ENCODE results near the gene SPEM2. TPM values are rescaled to one million over a fixed set of nuclear protein-coding genes. Genes with fewer than 3 reads are reported as not detected.

SPEM2 gene
- total and polyA plus RNA-seq, 5 donors from 2014 or later, result not detected

DNA sequence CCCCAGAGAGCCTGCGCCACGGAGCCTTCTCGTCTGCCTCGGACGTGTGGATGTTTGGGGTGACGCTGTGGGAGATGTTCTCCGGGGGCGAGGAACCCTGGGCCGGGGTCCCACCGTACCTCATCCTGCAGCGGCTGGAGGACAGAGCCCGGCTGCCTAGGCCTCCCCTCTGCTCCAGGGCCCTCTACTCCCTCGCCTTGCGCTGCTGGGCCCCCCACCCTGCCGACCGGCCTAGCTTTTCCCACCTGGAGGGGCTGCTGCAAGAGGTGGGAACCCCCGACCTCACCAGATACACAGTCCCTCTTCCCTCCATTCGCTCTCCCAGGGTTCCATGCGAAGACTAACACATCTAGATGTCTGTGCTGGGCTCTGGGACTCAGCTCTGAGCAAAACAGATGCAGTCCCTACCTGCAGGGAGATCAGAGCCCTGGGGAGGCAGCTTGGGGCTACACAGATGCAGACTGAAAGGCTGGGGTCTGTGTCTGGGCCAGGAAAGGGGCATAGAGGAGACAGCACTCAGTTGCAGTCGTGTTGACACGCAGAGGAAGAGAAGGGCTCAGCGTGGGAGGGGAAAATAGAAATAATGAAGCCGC, 40.8 kb upstream of the SPEM2 start:
- ATAC-seq (ENCODE audit: low read depth in 2 of 2) (no peak), DNase-seq (no peak)
- H3K4me1 ChIP-seq (ENCODE audit: control insufficient read depth, insufficient read depth, low read length, poor library complexity, severe bottlenecking), result peaks cover 20% of the 10 kb centered on the region
- H3K27ac ChIP-seq (ENCODE audit: insufficient read depth, low read length, poor library complexity, severe bottlenecking), result peak overlapping the region; percentile 85
- H3K27me3 ChIP-seq (ENCODE audit: control insufficient read depth, insufficient read depth, low read length), result peaks cover 14% of the 10 kb centered on the region
- peaks cover 18% of the 10 kb centered on the region for H3K27me3 Mint-ChIP-seq
- peak overlapping the region; percentile 78 to 88 (median 84) for H3K4me3 Mint-ChIP-seq
- H3K27ac Mint-ChIP-seq, result peak overlapping the region; percentile 81 to 91 (median 88)
- H3K9me3 Mint-ChIP-seq, result peaks cover 0 to 1% (median 0%) of the 10 kb centered on the region in 7 donors
- H3K9me3 ChIP-seq (ENCODE audit: control insufficient read depth in 2 of 2, low read length in 2 of 2), result no peaks in the 10 kb centered on the region
- H3K4me3 ChIP-seq (ENCODE audit: low read depth, low read length), result peak overlapping the region; percentile 37
- H3K36me3 ChIP-seq (ENCODE audit: control insufficient read depth, insufficient read depth, low read length), result peaks cover 16% of the 10 kb centered on the region
- H3K4me1 Mint-ChIP-seq, result peaks cover 2 to 39% (median 9%) of the 10 kb centered on the region in 4 donors
- peaks cover 4% of the 10 kb centered on the region for H3K36me3 Mint-ChIP-seq

DNA sequence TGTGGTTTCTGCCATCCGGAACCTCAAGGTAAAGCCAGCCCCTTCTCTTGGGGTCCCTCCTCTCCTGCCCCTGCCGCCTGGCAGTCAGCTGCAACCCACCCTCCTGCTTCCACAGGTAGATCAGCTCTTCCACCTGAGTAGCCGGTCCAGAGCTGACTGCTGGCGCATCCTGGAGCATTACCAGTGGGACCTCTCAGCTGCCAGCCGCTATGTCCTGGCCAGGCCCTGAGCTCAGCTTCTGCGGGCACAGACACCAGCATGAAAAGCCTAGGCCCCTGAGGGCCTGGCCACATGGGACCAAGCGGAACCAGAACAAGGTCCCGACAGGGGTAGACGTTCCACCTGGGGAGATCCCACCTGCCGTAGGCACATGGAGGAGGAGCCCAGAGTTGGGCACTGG, 36.6 kb upstream of the SPEM2 start:
- Histone ChIP-seq H3K4me3 (ENCODE audit: low read depth, low read length) (no peak overlapping the region), H3K27me3 (ENCODE audit: control insufficient read depth, insufficient read depth, low read length) (no peaks in the 10 kb centered on the region), H3K27ac (ENCODE audit: insufficient read depth, low read length, poor library complexity, severe bottlenecking) (no peak overlapping the region), H3K36me3 (ENCODE audit: control insufficient read depth, insufficient read depth, low read length) (peaks cover 44% of the 10 kb centered on the region), H3K9me3 (ENCODE audit: control insufficient read depth in 2 of 2, low read length in 2 of 2) (no peaks in the 10 kb centered on the region), H3K4me1 (ENCODE audit: control insufficient read depth, insufficient read depth, low read length, poor library complexity, severe bottlenecking) (peaks cover 49% of the 10 kb centered on the region)
- H3K4me3 Mint-ChIP-seq, result no peak overlapping the region
- peaks cover 4 to 49% (median 19%) of the 10 kb centered on the region in 4 donors for H3K4me1 Mint-ChIP-seq
- H3K9me3 Mint-ChIP-seq, result no peaks in the 10 kb centered on the region
- H3K36me3 Mint-ChIP-seq, result peaks cover 17% of the 10 kb centered on the region
- DNase-seq (no peak), ATAC-seq (ENCODE audit: low read depth in 2 of 2) (no peak)
- H3K27ac Mint-ChIP-seq, result no peak overlapping the region
- H3K27me3 Mint-ChIP-seq, result peaks cover 5% of the 10 kb centered on the region

DNA sequence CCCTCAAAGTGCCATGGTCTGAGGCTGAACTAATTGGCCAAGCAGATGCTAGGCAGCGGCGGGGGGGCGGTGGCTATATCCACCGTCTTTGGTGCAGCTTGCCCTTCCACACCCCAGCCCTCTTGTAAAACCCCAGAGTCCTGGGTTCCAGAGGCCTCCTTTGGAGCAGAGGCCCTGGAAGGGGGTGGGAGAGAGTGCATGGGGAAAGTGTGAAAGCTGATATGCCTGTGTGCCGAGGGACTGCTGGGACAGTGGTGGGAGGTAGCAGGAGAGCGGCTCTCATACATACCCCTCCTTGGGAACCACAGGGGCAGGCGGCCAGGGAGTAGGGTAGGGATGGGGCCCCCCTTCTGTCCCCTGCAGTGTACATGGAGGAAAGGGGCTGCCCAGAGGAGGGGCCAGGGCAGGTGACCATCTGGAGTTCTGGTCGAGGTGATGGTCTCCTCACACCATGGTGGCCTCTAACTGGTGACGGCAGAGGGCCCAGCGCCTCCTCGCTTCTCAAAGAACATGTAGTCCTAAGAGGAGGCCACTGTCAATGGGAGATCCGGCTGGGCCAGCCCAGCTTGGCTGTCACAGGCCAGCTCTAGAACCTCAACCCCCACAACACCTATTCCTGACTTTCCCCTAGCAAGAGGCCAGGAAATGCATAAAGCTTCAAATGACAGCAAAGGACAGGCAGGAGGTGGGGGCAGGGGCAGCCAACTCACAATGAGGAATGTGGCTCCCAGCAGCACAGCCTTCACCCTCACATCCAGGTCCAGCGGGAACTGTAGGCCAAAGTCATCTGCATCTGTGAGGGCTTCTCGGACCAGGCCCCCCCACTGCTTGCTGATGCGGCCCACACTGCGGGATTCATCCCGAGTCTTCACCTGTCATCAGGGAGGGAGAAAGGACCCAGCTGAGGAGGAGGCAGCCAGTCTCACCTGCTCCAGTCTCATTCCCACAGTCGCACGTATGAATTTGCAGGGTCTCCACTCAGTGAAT, 35.2 kb upstream of the SPEM2 start:
- Mint-ChIP-seq H3K27me3 (peaks cover 5% of the 10 kb centered on the region), H3K9me3 (no peaks in the 10 kb centered on the region), H3K27ac (no peak overlapping the region), H3K36me3 (peaks cover 17% of the 10 kb centered on the region), H3K4me3 (peak overlapping the region in 2 of 4 donors; percentile 38 to 80), H3K4me1 (peaks cover 3 to 49% (median 19%) of the 10 kb centered on the region in 4 donors)
- no peak for DNase-seq
- H3K27ac ChIP-seq (ENCODE audit: insufficient read depth, low read length, poor library complexity, severe bottlenecking), result no peak overlapping the region
- no peak for ATAC-seq (ENCODE audit: low read depth in 2 of 2)
- peaks cover 45% of the 10 kb centered on the region for H3K4me1 ChIP-seq (ENCODE audit: control insufficient read depth, insufficient read depth, low read length, poor library complexity, severe bottlenecking)
- peaks cover 44% of the 10 kb centered on the region for H3K36me3 ChIP-seq (ENCODE audit: control insufficient read depth, insufficient read depth, low read length)
- H3K4me3 ChIP-seq (ENCODE audit: low read depth, low read length), result no peak overlapping the region
- no peaks in the 10 kb centered on the region for H3K27me3 ChIP-seq (ENCODE audit: control insufficient read depth, insufficient read depth, low read length)
- H3K9me3 ChIP-seq (ENCODE audit: control insufficient read depth in 2 of 2, low read length in 2 of 2), result no peaks in the 10 kb centered on the region

DNA sequence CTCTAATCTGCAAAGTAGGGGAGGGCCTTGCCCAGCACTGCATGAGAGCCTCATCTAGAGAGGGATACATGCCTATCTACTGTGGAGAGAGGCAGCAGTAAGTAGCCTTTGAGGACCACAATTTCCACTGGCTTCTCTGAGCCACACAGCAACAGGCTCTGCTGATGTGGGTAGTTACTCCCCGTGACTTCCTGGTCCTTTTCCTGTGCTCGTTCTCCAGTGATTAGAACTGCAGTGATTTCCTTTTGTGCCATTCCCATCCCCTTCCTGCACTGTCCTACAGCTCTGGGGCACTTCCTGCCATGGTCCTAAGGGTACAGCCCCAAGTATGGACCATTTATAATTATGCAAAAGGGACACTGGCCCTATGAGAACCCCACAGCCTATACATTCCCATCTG, 34.1 kb upstream of the SPEM2 start:
- ATAC-seq (ENCODE audit: low read depth in 2 of 2) (no peak), DNase-seq (no peak)
- Histone ChIP-seq H3K4me1 (ENCODE audit: control insufficient read depth, insufficient read depth, low read length, poor library complexity, severe bottlenecking) (peaks cover 46% of the 10 kb centered on the region), H3K27me3 (ENCODE audit: control insufficient read depth, insufficient read depth, low read length) (no peaks in the 10 kb centered on the region), H3K9me3 (ENCODE audit: control insufficient read depth in 2 of 2, low read length in 2 of 2) (no peaks in the 10 kb centered on the region), H3K4me3 (ENCODE audit: low read depth, low read length) (no peak overlapping the region), H3K36me3 (ENCODE audit: control insufficient read depth, insufficient read depth, low read length) (peaks cover 44% of the 10 kb centered on the region), H3K27ac (ENCODE audit: insufficient read depth, low read length, poor library complexity, severe bottlenecking) (no peak overlapping the region)
- Mint-ChIP-seq H3K9me3 (no peaks in the 10 kb centered on the region), H3K4me1 (peaks cover 3 to 48% (median 21%) of the 10 kb centered on the region in 4 donors), H3K36me3 (peaks cover 17% of the 10 kb centered on the region), H3K27ac (peak overlapping the region in 1 of 3 donors; percentile 31), H3K27me3 (peaks cover 5% of the 10 kb centered on the region), H3K4me3 (peak overlapping the region; percentile 56 to 92 (median 82))

DNA sequence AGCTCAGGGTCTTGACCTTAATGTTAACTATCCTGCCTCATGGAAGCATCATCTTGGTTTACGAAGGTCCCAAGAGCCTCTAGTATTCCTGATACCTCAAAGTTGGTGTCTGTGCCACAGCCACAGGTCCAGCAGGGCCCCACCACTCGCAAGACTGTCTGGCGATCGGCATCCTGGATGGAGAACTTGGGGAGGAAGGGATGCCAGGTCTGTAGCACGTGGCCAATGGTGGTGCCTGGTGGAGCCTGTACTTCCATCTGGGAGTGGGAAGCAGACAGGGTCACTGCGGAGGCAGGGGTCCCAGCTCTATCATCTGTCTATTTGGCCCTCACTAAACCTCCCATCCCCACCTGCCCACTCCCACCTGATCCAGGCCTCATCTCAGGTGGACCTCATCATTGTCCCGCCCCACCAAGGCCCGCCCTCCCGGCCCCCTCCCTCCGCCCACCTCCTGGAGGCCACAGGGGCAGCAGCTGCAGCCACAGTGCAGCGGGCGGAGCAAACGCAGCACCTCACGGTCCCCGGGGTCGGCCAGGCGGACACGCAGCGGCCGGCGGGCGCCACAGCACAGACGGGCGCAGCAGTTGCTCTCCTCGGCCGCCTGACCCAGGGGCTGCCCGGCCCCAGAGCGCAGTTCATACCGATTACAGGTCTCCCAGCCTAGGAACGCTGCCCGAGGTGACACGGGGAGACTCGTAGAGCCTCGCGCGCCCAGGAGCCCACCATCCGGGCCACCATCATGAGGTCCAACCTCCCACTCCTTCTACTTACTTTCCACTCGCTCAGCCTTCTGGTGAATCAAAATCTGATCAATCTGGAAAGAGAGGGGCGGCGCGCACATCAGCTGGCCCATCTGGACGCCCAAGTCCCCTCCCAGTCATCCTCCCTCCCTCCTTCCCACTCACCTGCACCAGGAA, 32.5 kb upstream of the SPEM2 start:
- Mint-ChIP-seq H3K27me3 (peaks cover 5% of the 10 kb centered on the region), H3K4me3 (peak overlapping the region; percentile 94 to 98 (median 95)), H3K27ac (peak overlapping the region; percentile 32 to 80 (median 59)), H3K9me3 (no peaks in the 10 kb centered on the region), H3K36me3 (peaks cover 17% of the 10 kb centered on the region), H3K4me1 (peaks cover 3 to 42% (median 21%) of the 10 kb centered on the region in 4 donors)
- no peak for DNase-seq
- no peaks in the 10 kb centered on the region for H3K9me3 ChIP-seq (ENCODE audit: control insufficient read depth in 2 of 2, low read length in 2 of 2)
- peak overlapping the region; percentile 87 for H3K27ac ChIP-seq (ENCODE audit: insufficient read depth, low read length, poor library complexity, severe bottlenecking)
- H3K4me1 ChIP-seq (ENCODE audit: control insufficient read depth, insufficient read depth, low read length, poor library complexity, severe bottlenecking), result peaks cover 46% of the 10 kb centered on the region
- H3K27me3 ChIP-seq (ENCODE audit: control insufficient read depth, insufficient read depth, low read length), result no peaks in the 10 kb centered on the region
- peaks cover 42% of the 10 kb centered on the region for H3K36me3 ChIP-seq (ENCODE audit: control insufficient read depth, insufficient read depth, low read length)
- peak overlapping the region; percentile 76 for H3K4me3 ChIP-seq (ENCODE audit: low read depth, low read length)
- ATAC-seq (ENCODE audit: low read depth in 2 of 2), result no peak

DNA sequence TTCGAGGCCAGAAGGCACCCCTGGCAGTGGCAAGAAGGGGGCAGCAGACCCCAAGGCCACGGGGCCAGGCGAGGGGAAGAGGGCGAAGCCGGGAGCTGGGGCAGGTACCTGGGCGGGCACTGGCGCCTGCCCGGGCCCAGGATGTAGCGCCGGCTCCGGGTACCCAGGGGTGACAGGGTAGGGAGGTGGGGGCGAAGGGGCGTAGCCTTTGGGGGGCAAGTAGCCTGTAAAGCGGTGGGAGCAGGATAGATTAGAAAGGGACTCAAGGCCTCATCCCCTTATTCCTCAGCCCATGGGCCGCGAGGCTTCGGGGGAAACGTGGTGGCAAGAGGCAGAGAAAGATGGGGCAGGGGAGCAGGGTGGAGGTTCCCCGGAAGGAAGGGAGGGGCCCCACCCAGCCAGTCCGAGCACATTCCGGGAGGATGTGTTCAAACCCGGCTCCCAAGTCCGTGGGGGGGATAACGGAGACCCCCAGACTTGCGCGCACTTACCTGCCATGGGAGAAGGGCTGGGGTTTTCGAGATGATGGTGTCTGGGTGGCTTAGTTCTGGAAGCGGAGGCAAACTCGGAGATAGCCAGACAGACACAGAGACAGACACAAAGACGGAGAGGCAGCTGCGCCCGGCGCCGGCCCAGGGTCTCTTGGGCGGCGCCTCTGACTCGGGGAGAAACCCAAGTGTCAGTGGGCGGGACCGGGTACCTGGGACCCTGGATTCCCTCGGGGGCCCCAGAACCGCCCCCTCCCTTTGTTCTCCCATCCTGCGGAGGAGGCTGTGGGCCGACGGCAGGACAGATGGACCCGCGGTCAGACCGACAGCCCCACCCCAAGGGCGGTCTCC, 31.6 kb upstream of the SPEM2 start:
- H3K4me3 Mint-ChIP-seq, result peak overlapping the region; percentile 94 to 98 (median 95)
- Histone ChIP-seq H3K27ac (ENCODE audit: insufficient read depth, low read length, poor library complexity, severe bottlenecking) (peak overlapping the region; percentile 87), H3K27me3 (ENCODE audit: control insufficient read depth, insufficient read depth, low read length) (no peaks in the 10 kb centered on the region), H3K4me3 (ENCODE audit: low read depth, low read length) (peak overlapping the region; percentile 76), H3K36me3 (ENCODE audit: control insufficient read depth, insufficient read depth, low read length) (peaks cover 34% of the 10 kb centered on the region), H3K4me1 (ENCODE audit: control insufficient read depth, insufficient read depth, low read length, poor library complexity, severe bottlenecking) (peaks cover 46% of the 10 kb centered on the region), H3K9me3 (ENCODE audit: control insufficient read depth in 2 of 2, low read length in 2 of 2) (no peaks in the 10 kb centered on the region)
- no peaks in the 10 kb centered on the region for H3K9me3 Mint-ChIP-seq
- DNase-seq, result peak; percentile 71 to 75 (median 74)
- peak; percentile 51 to 52 for ATAC-seq (ENCODE audit: low read depth in 2 of 2)
- peaks cover 17% of the 10 kb centered on the region for H3K36me3 Mint-ChIP-seq
- H3K4me1 Mint-ChIP-seq, result peaks cover 3 to 42% (median 21%) of the 10 kb centered on the region in 4 donors
- H3K27me3 Mint-ChIP-seq, result peaks cover 5% of the 10 kb centered on the region
- H3K27ac Mint-ChIP-seq, result peak overlapping the region; percentile 80 to 93 (median 85)
